CD4-positive, alpha-beta T cell (primary cell): ENCODE data around the gene ZBTB7C. TPM values are rescaled to one million over a fixed set of nuclear protein-coding genes. Genes with fewer than 3 reads are reported as not detected.

Experiments
- ATAC-seq: fragments of 200-7000 bp; cut with Tn5 transposase; one replicate; pipeline ENCODE4 v1.10.0; 2022; ENCODE audit warnings: mild to moderate bottlenecking; ENCODE audit not compliant: poor library complexity
- CTCF ChIA-PET: fragments of 350-600 bp; sonication (Branson Sonifier 250); formaldehyde crosslinking; loops from one replicate; lab custom pipeline; 2021; ENCODE audit warnings: antibody characterized with exemption, inconsistent platforms; lab: Charles Lee
- POLR2A ChIA-PET: fragments of 350-600 bp; sonication (Branson Sonifier 250); formaldehyde crosslinking; loops from one replicate; lab custom pipeline; 2021; ENCODE audit warnings: antibody characterized with exemption, inconsistent platforms; lab: Charles Lee
- DNase-seq, 14 experiments: peaks; one replicate each; pipeline ENCODE4 v3.0.0-alpha.2; 2013 to 2020; ENCODE audit warnings: mixed read lengths in 2 of 14
- H3K27ac ChIP-seq, 2 donors: one replicate each; pipeline versions ENCODE4 v1.5.1 to v1.7.0; 2013; ENCODE audit warnings: low read length in 2 of 2, low read depth in 1 of 2, mild to moderate bottlenecking in 1 of 2
- H3K27me3 ChIP-seq, 2 experiments: 1 replicate in 1 of 2; 2 replicates in 1 of 2; pipeline versions ENCODE4 v1.6.1 to v1.7.0; 2013; ENCODE audit warnings: low read length in 2 of 2, control low read depth in 1 of 2, mild to moderate bottlenecking in 1 of 2, moderate library complexity in 1 of 2; ENCODE audit not compliant: insufficient read depth in 2 of 2, control insufficient read depth in 1 of 2
- H3K36me3 ChIP-seq: one replicate; pipeline ENCODE4 v1.6.1; 2013; ENCODE audit warnings: low read length, control low read depth; ENCODE audit not compliant: insufficient read depth
- H3K4me1 ChIP-seq: one replicate; pipeline ENCODE4 v1.6.1; 2013; ENCODE audit warnings: low read length, control low read depth; ENCODE audit not compliant: insufficient read depth
- H3K4me3 ChIP-seq: one replicate; pipeline ENCODE4 v1.5.1; 2013; ENCODE audit warnings: mild to moderate bottlenecking, low read length, moderate library complexity
- H3K9me3 ChIP-seq, 2 experiments: 1 replicate in 1 of 2; 2 replicates in 1 of 2; pipeline versions ENCODE4 v1.6.1 to v1.7.0; 2013; ENCODE audit warnings: low read length in 2 of 2, mild to moderate bottlenecking in 2 of 2, control low read depth in 1 of 2, moderate library complexity in 1 of 2; ENCODE audit not compliant: control insufficient read depth in 1 of 2, insufficient read depth in 1 of 2
- H3K27ac Mint-ChIP-seq: one replicate; pipeline ENCODE4 v1.8.0; 2020; ENCODE audit warnings: mixed read lengths
- H3K27me3 Mint-ChIP-seq: one replicate; pipeline ENCODE4 v1.8.0; 2021; ENCODE audit warnings: mixed read lengths
- H3K36me3 Mint-ChIP-seq: one replicate; pipeline ENCODE4 v1.8.0; 2021; ENCODE audit warnings: low read depth, mixed read lengths
- H3K4me1 Mint-ChIP-seq: one replicate; pipeline ENCODE4 v1.8.0; 2021; ENCODE audit warnings: low read depth, mixed read lengths
- H3K4me3 Mint-ChIP-seq: one replicate; pipeline ENCODE4 v1.8.0; 2020; ENCODE audit warnings: mild to moderate bottlenecking, mixed read lengths
- H3K9me3 Mint-ChIP-seq: one replicate; pipeline ENCODE4 v1.8.0; 2020; ENCODE audit warnings: mixed read lengths
- CTCF ChIP-seq: fragments of 200-600 bp; IDR thresholded peaks from one replicate; pipeline ENCODE4 v1.8.0; 2022; ENCODE audit warnings: antibody characterized with exemption, mild to moderate bottlenecking
- intact Hi-C, 2 experiments: fragments of 100-400 bp; cut with DNase I in 1 of 2; cut with micrococcal nuclease in 1 of 2; formaldehyde crosslinking; loops; one replicate each; pipeline versions ENCODE4 v1.15.1 to v1.9.0; 2023 to 2025; cut with DNase I, micrococcal nuclease
- total RNA-seq, 174 experiments: library from RNA in 2 of 174; stranded (reverse) in 2 of 174; gene quantifications; one replicate each; pipeline ENCODE4 v1.2.3 and lab custom pipeline; 2021 to 2026

The ZBTB7C gene
- total RNA-seq, 2 experiments from 2014 or later: not detected

- no peak overlapping the region for H3K4me3 Mint-ChIP-seq
- H3K27ac ChIP-seq: no peak overlapping the region
- peaks cover 4% of the 10 kb centered on the region for H3K27me3 Mint-ChIP-seq
- no peaks in the 10 kb centered on the region for H3K9me3 Mint-ChIP-seq
- CTCF ChIA-PET: interaction anchor here (1.0 to 1.7 kb wide), 2 partner anchors 10 to 37 kb away, joined by 3 to 4 read pairs; no protein-coding TSS in a partner anchor
- peak in 1 of 14 experiments; percentile 8 for DNase-seq
- H3K4me1 ChIP-seq: peaks cover 2% of the 10 kb centered on the region
- intact Hi-C loops: no loop called here
- H3K27ac Mint-ChIP-seq: no peak overlapping the region
- no peak overlapping the region for H3K4me3 ChIP-seq
- H3K27me3 ChIP-seq: no peaks in the 10 kb centered on the region
- H3K4me1 Mint-ChIP-seq: no peaks in the 10 kb centered on the region
- ATAC-seq: no peak
- no peaks in the 10 kb centered on the region for H3K36me3 ChIP-seq
- POLR2A ChIA-PET: no interaction called here
- no peak for TF ChIP-seq CTCF
- no peaks in the 10 kb centered on the region for H3K9me3 ChIP-seq
- H3K36me3 Mint-ChIP-seq: no peaks in the 10 kb centered on the region
Observed at GRCh38 chr18:47986620-47987387, 422.4 kb downstream of the ZBTB7C start.

- TF ChIP-seq CTCF: no peak
- no peak overlapping the region for H3K4me3 ChIP-seq
- H3K36me3 Mint-ChIP-seq: no peaks in the 10 kb centered on the region
Observed at GRCh38 chr18:47985866-47986265, 423.3 kb downstream of the ZBTB7C start.

GRCh38 chr18:47984991-47985390, 424.2 kb downstream of the ZBTB7C start:
- Mint-ChIP-seq H3K27me3 (no peaks in the 10 kb centered on the region), H3K4me1 (no peaks in the 10 kb centered on the region), H3K27ac (no peak overlapping the region), H3K9me3 (no peaks in the 10 kb centered on the region), H3K4me3 (no peak overlapping the region), H3K36me3 (no peaks in the 10 kb centered on the region)
- H3K9me3 ChIP-seq: no peaks in the 10 kb centered on the region
- no peak overlapping the region for H3K27ac ChIP-seq
- H3K27me3 ChIP-seq: no peaks in the 10 kb centered on the region
- DNase-seq: no peak
- CTCF ChIA-PET: no interaction called here
- POLR2A ChIA-PET: no interaction called here
- H3K36me3 ChIP-seq: no peaks in the 10 kb centered on the region
- intact Hi-C loops: no loop called here
- peaks cover 2% of the 10 kb centered on the region for H3K4me1 ChIP-seq
- no peak for TF ChIP-seq CTCF
- H3K4me3 ChIP-seq: no peak overlapping the region
- no peak for ATAC-seq

More at GRCh38 chr18:47985866-47986265, 423.3 kb downstream of the ZBTB7C start:
- intact Hi-C loops: no loop called here
- Mint-ChIP-seq H3K9me3 (no peaks in the 10 kb centered on the region), H3K27ac (no peak overlapping the region), H3K27me3 (no peaks in the 10 kb centered on the region), H3K4me3 (no peak overlapping the region), H3K4me1 (no peaks in the 10 kb centered on the region)
- Histone ChIP-seq H3K36me3 (no peaks in the 10 kb centered on the region), H3K9me3 (no peaks in the 10 kb centered on the region), H3K27me3 (no peaks in the 10 kb centered on the region), H3K4me1 (peaks cover 2% of the 10 kb centered on the region), H3K27ac (no peak overlapping the region)
- CTCF ChIA-PET: interaction anchor here (1.0 kb wide), 1 partner anchor 36 kb away, joined by 3 read pairs; no protein-coding TSS in a partner anchor
- DNase-seq (peak in 3 of 14 experiments; percentile 25 to 59 (median 37)), ATAC-seq (no peak)
- POLR2A ChIA-PET: no interaction called here
